Colonic mucosa (tissue), 4 donors: ENCODE data around the gene MGAM2. TPM values are rescaled to one million over a fixed set of nuclear protein-coding genes. Genes with fewer than 3 reads are reported as not detected.
A peak's percentile ranks its signal among the peaks of the same experiment; 100 is the strongest.

Experiments used
- DNase-seq: peaks from one replicate; pipeline ENCODE4 v3.0.0-alpha.2; 2020
- H3K27ac ChIP-seq: fragments of 200-600 bp; one replicate; pipeline ENCODE4 v1.8.0; 2021
- H3K27me3 ChIP-seq: fragments of 200-600 bp; one replicate; pipeline ENCODE4 v1.8.0; 2021
- H3K36me3 ChIP-seq: fragments of 200-600 bp; one replicate; pipeline ENCODE4 v1.8.0; 2021
- H3K4me1 ChIP-seq: fragments of 200-600 bp; one replicate; pipeline ENCODE4 v1.8.0; 2021; ENCODE audit warnings: mild to moderate bottlenecking
- H3K4me3 ChIP-seq: fragments of 200-600 bp; one replicate; pipeline ENCODE4 v1.8.0; 2021
- H3K9ac ChIP-seq, 2 donors: one replicate each; pipeline ENCODE4 v1.7.0; 2013; ENCODE audit warnings: control low read depth in 2 of 2, low read depth in 2 of 2, low read length in 2 of 2
- H3K9me3 ChIP-seq: fragments of 200-600 bp; one replicate; pipeline ENCODE4 v1.8.0; 2021
- CTCF ChIP-seq: fragments of 200-600 bp; IDR thresholded peaks from one replicate; pipeline ENCODE4 v1.8.0; 2022; ENCODE audit warnings: antibody characterized with exemption, mild to moderate bottlenecking
- intact Hi-C: fragments of 100-400 bp; cut with DNase I; formaldehyde crosslinking; loops from one replicate; pipeline ENCODE4 v1.14.1; 2022
- total RNA-seq, 2 donors: library from RNA; stranded (reverse); fragmentation: NEBNext Ultra II Directional in 1 of 2; extraction: Animal tissue kit (Norgen Biotek cat#: 25700) in 1 of 2; gene quantifications; one replicate each; pipeline ENCODE4 v1.2.1, GENCODE V29; 2021
- donor health status: healthy.
- donor health status: DM: no; HTN: no; CAD: no.
- donor health status: DM: no; HTN: no; CAD: no.

The MGAM2 gene
- total RNA-seq, 2 donors from 2014 or later = 7.5 to 26.4 TPM

DNA sequence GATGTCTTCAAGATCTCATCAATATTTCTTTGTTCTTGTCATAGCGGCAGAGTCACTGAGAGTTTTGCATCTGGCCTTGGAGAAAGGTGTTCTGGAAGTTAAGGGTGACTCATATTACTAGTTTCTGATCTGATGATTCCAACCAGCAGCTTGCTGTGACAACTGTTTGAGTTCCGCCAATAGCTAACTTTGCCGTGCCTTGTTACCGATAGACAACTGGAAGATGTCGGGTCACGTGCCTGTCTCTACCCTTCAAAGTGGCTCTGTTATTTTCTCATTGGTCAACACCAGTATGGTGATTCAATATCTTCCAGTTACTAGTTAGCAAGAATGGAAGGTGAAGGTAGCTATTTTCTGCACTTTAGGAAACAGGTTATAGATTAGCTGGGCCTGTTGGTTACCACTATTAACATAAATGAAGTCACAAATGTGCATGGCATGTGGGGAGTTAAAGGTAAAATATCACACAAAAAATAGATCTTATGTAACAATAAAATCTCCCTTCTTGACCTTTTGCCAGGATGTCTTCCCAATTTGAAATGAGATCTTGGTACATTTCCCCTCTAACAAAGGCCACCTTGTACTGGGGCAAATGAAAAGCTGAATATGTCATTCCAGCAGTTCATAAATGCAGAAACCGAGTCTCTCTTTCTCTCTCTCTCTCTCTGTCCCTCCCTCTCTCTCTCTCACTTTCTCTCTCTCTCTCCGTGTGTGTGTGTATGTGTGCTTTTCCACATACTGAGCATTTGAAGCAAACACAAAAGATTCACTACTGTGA, 2.6 kb upstream of the MGAM2 start:
- no peak for DNase-seq
- no peak for TF ChIP-seq CTCF
- H3K27ac ChIP-seq = no peak overlapping the region
- H3K9me3 ChIP-seq = no peaks in the 10 kb centered on the region
- no peaks in the 10 kb centered on the region for H3K27me3 ChIP-seq
- intact Hi-C loops = no loop called here
- no peak overlapping the region for H3K9ac ChIP-seq
- no peaks in the 10 kb centered on the region for H3K36me3 ChIP-seq
- no peak overlapping the region for H3K4me3 ChIP-seq
- H3K4me1 ChIP-seq = no peaks in the 10 kb centered on the region

DNA sequence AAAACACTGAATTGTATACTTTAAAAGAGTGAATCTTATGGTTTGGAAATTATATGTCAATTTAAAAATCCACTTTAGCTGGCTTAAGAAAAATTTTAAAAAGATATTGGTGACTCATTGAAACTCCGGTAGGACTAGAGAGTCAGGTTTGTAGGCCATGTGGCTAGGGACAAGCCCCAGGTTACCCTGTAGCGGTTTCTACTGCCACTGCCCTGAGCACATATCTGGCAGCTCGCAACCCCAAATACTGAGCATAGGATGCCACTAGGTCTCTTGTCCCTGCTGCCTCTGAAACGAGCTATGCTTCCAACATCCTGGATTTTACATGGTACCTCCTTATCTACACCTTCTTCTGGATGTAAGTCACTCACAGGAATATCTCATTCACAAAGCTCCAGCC, 1.4 kb upstream of the MGAM2 start:
- no peak for DNase-seq
- Histone ChIP-seq H3K9ac (no peak overlapping the region), H3K9me3 (no peaks in the 10 kb centered on the region), H3K27ac (no peak overlapping the region), H3K4me1 (no peaks in the 10 kb centered on the region), H3K4me3 (no peak overlapping the region), H3K27me3 (no peaks in the 10 kb centered on the region), H3K36me3 (no peaks in the 10 kb centered on the region)
- intact Hi-C loops = loop anchor here (5.0 kb wide), 1 partner anchor 37 kb away; no protein-coding TSS in a partner anchor
- TF ChIP-seq CTCF = no peak

DNA sequence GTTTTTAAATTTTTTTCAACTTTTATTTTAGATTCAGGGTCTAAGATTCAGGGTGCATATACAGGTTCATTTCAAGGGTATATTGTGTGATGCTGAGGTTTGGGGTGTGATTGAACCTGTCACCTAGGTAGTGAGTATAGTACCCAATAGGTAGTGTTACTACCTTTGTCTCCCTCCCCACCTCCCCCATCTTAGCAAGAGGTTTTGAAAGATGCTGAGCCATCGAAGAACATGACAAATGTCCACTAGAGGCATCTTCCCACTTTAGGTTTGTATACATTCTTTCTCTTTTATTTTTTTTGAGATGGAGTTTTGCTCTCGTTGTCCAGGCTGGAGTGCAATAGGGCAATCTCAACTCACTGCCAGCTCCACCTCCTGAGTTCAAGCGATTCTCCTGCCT, 880 bp upstream of the MGAM2 start:
- TF ChIP-seq CTCF = no peak
- no peaks in the 10 kb centered on the region for H3K27me3 ChIP-seq
- H3K27ac ChIP-seq = no peak overlapping the region
- no peaks in the 10 kb centered on the region for H3K9me3 ChIP-seq
- intact Hi-C loops = loop anchor here (5.0 kb wide), 1 partner anchor 37 kb away; no protein-coding TSS in a partner anchor
- no peak overlapping the region for H3K4me3 ChIP-seq
- no peak overlapping the region for H3K9ac ChIP-seq
- DNase-seq = no peak
- no peaks in the 10 kb centered on the region for H3K36me3 ChIP-seq
- H3K4me1 ChIP-seq = no peaks in the 10 kb centered on the region

- Histone ChIP-seq H3K27me3 (no peaks in the 10 kb centered on the region), H3K27ac (no peak overlapping the region), H3K4me1 (no peaks in the 10 kb centered on the region), H3K36me3 (no peaks in the 10 kb centered on the region), H3K4me3 (no peak overlapping the region), H3K9me3 (no peaks in the 10 kb centered on the region), H3K9ac (peak overlapping the region in 1 of 2 donors; percentile 1)
- no peak for TF ChIP-seq CTCF
- DNase-seq = no peak
- intact Hi-C loops = loop anchor here (5.0 kb wide), 1 partner anchor 35 kb away; no protein-coding TSS in a partner anchor
Observed at GRCh38 chr7:142112086-142112485, 568 bp downstream of the MGAM2 start.

DNA sequence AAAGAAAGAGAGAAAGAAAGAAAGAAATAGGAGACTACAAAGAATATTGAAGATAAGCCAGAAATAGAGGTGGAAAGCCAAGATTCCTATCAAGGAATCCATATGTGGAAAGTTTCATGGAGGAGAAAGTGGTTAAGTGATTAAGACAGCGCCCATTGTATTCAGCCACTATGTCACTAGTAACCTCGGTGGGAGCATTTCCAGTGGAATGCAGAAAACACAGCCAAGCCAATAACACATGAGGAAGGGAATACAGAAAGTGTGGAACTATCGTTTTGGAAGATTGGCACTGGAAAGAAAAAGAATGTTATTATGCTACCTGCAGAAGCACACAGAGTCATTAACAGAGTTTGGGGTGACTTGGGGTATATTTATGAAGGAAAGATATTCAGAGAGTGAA, 2.7 kb downstream of the MGAM2 start:
- no peak for DNase-seq
- H3K27me3 ChIP-seq = no peaks in the 10 kb centered on the region
- no peaks in the 10 kb centered on the region for H3K4me1 ChIP-seq
- H3K9ac ChIP-seq = no peak overlapping the region
- H3K27ac ChIP-seq = no peak overlapping the region
- H3K4me3 ChIP-seq = no peak overlapping the region
- no peak for TF ChIP-seq CTCF
- no peaks in the 10 kb centered on the region for H3K36me3 ChIP-seq
- no peaks in the 10 kb centered on the region for H3K9me3 ChIP-seq
- intact Hi-C loops = loop anchor here (5.0 kb wide), 1 partner anchor 33 kb away; no protein-coding TSS in a partner anchor
